Astrocyte (in vitro differentiated cells and primary cell): Measurements from ENCODE around the gene ATXN3L.

ENCODE experiments used
- EZH2 ChIP-seq: IDR thresholded peaks from 2 replicates; pipeline ENCODE4 v1.6.1; 2012; ENCODE audit warnings: mild to moderate bottlenecking, low read length, inconsistent platforms; ENCODE audit not compliant: insufficient read depth
- TF ChIP-seq, protein P1 (sequence below): IDR thresholded peaks from 2 replicates; pipeline ENCODE4 v1.5.1; 2011; ENCODE audit warnings: low read depth, mild to moderate bottlenecking, inconsistent platforms, low read length, moderate library complexity; ENCODE audit not compliant: insufficient read depth

- TF ChIP-seq, protein P1, sequence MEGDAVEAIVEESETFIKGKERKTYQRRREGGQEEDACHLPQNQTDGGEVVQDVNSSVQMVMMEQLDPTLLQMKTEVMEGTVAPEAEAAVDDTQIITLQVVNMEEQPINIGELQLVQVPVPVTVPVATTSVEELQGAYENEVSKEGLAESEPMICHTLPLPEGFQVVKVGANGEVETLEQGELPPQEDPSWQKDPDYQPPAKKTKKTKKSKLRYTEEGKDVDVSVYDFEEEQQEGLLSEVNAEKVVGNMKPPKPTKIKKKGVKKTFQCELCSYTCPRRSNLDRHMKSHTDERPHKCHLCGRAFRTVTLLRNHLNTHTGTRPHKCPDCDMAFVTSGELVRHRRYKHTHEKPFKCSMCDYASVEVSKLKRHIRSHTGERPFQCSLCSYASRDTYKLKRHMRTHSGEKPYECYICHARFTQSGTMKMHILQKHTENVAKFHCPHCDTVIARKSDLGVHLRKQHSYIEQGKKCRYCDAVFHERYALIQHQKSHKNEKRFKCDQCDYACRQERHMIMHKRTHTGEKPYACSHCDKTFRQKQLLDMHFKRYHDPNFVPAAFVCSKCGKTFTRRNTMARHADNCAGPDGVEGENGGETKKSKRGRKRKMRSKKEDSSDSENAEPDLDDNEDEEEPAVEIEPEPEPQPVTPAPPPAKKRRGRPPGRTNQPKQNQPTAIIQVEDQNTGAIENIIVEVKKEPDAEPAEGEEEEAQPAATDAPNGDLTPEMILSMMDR = no peak
- no peak for TF ChIP-seq EZH2
Observed at GRCh38 chrX:13309631-13310030, 10.2 kb downstream of the ATXN3L start.
